K562 (cell line): ENCODE results near the gene CNNM2. TPM values are rescaled to one million over a fixed set of nuclear protein-coding genes. Genes with fewer than 3 reads are reported as not detected.

Experiments used
- ARHGAP35 ChIP-seq: fragments of 450-650 bp; IDR thresholded peaks from 2 replicates; pipeline ENCODE4 v1.6.1; 2018; ENCODE audit not compliant: partially characterized antibody
- RB1 ChIP-seq: fragments of 450-650 bp; IDR thresholded peaks from 2 replicates; pipeline ENCODE4 v1.6.1; 2017; ENCODE audit warnings: low read depth, mild to moderate bottlenecking
- SAFB2 ChIP-seq: fragments of 200-400 bp; formaldehyde crosslinking; IDR thresholded peaks from 2 replicates; pipeline ENCODE4 v1.6.1; 2018; ENCODE audit warnings: borderline replicate concordance, low read length, low read depth, moderate library complexity; ENCODE audit not compliant: severe bottlenecking
- ZNF316 ChIP-seq: fragments of 450-650 bp; IDR thresholded peaks from 2 replicates; pipeline ENCODE4 v1.6.1; 2016
- ZNF764 ChIP-seq: fragments of 250-450 bp; sonication (Bioruptor Pico); IDR thresholded peaks from 2 replicates; pipeline ENCODE4 v1.4.0; 2020; ENCODE audit warnings: low read depth, mild to moderate bottlenecking, moderate library complexity
- polyA plus RNA-seq, 8 experiments: library from polyadenylated mRNA; depleted of rRNA in 4 of 8; stranded (reverse) in 5 of 8; unstranded in 3 of 8; fragments of >200 nt; fragmentation: Nextera tagmentation in 2 of 8; fragmentation: Illumina TruSeq in 1 of 8; extraction: Ambion mirVana in 2 of 8; extraction: Trizol in 1 of 8; gene quantifications; 2 replicates each; pipeline versions ENCODE4 v1.2.1 to v1.2.3, GENCODE V29; 2011 to 2014; ENCODE audit warnings: inconsistent platforms in 1 of 8, missing spikeins in 1 of 8
- total RNA-seq, 7 experiments: library from RNA; depleted of rRNA in 6 of 7; stranded (reverse); fragments of >200 nt in 6 of 7; fragmentation: Illumina TruSeq in 2 of 7; extraction: Trizol in 2 of 7; gene quantifications; 2 replicates each; pipeline versions ENCODE4 v1.2.1 to v1.2.3, GENCODE V29; 2011 to 2021; ENCODE audit warnings: low replicate concordance in 1 of 7
- TF ChIP-seq, protein P1 (sequence below): fragments of 200-600 bp; sonication (generic); IDR thresholded peaks from one replicate; pipeline ENCODE4 v1.6.1; 2012; ENCODE audit warnings: mild to moderate bottlenecking, low read depth, low read length, inconsistent platforms
- TF ChIP-seq, protein P2 (sequence below): fragments of 450-650 bp; conservative IDR thresholded peaks from 2 replicates; pipeline ENCODE4 v1.6.1; 2016; ENCODE audit warnings: missing genetic modification characterization, low read depth, mild to moderate bottlenecking, missing compliant biosample characterization, moderate library complexity
- TF ChIP-seq, protein P3 (sequence below): fragments of 250-450 bp; sonication (Bioruptor Pico); IDR thresholded peaks from 2 replicates; pipeline ENCODE4 v1.9.0; 2021; ENCODE audit warnings: mild to moderate bottlenecking, inconsistent platforms
- TF ChIP-seq, protein P4 (sequence below): fragments of 450-650 bp; conservative IDR thresholded peaks from 2 replicates; pipeline ENCODE4 v1.6.1; 2016; ENCODE audit warnings: missing genetic modification characterization, low read depth, mild to moderate bottlenecking, control low read depth, missing compliant biosample characterization
- TF ChIP-seq, protein P5 (sequence below): fragments of 450-650 bp; formaldehyde crosslinking; IDR thresholded peaks from 2 replicates; pipeline ENCODE4 v1.4.0; 2020; ENCODE audit warnings: mild to moderate bottlenecking, moderate library complexity

The CNNM2 gene
- total and polyA plus RNA-seq, 9 of the 15 experiments (the other 6 are each of a cell fraction or from before 2014, with no cell fraction given): 0.21 to 5.0 (median 1.3) TPM

DNA sequence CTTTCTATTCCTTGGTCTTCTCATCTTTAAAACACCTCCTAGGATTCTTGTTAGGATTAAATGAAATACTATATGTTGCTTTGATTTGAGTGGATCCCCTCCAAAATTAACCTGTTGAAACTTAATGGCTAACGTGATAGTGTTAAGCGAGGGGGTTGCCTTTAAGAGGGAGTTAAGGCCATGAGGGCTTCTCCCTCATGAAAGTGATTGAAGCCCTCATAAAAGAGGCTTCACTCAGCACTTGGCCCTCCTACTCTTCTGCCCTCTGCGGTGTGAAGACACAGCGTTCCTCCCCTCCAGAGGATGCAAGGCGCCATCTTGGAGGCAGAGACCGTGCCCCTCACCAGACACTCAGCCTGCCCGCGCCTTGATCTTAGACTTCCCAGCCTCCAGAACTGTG lies 46.6 kb downstream of the CNNM2 start (continued):
- TF ChIP-seq, protein P1, sequence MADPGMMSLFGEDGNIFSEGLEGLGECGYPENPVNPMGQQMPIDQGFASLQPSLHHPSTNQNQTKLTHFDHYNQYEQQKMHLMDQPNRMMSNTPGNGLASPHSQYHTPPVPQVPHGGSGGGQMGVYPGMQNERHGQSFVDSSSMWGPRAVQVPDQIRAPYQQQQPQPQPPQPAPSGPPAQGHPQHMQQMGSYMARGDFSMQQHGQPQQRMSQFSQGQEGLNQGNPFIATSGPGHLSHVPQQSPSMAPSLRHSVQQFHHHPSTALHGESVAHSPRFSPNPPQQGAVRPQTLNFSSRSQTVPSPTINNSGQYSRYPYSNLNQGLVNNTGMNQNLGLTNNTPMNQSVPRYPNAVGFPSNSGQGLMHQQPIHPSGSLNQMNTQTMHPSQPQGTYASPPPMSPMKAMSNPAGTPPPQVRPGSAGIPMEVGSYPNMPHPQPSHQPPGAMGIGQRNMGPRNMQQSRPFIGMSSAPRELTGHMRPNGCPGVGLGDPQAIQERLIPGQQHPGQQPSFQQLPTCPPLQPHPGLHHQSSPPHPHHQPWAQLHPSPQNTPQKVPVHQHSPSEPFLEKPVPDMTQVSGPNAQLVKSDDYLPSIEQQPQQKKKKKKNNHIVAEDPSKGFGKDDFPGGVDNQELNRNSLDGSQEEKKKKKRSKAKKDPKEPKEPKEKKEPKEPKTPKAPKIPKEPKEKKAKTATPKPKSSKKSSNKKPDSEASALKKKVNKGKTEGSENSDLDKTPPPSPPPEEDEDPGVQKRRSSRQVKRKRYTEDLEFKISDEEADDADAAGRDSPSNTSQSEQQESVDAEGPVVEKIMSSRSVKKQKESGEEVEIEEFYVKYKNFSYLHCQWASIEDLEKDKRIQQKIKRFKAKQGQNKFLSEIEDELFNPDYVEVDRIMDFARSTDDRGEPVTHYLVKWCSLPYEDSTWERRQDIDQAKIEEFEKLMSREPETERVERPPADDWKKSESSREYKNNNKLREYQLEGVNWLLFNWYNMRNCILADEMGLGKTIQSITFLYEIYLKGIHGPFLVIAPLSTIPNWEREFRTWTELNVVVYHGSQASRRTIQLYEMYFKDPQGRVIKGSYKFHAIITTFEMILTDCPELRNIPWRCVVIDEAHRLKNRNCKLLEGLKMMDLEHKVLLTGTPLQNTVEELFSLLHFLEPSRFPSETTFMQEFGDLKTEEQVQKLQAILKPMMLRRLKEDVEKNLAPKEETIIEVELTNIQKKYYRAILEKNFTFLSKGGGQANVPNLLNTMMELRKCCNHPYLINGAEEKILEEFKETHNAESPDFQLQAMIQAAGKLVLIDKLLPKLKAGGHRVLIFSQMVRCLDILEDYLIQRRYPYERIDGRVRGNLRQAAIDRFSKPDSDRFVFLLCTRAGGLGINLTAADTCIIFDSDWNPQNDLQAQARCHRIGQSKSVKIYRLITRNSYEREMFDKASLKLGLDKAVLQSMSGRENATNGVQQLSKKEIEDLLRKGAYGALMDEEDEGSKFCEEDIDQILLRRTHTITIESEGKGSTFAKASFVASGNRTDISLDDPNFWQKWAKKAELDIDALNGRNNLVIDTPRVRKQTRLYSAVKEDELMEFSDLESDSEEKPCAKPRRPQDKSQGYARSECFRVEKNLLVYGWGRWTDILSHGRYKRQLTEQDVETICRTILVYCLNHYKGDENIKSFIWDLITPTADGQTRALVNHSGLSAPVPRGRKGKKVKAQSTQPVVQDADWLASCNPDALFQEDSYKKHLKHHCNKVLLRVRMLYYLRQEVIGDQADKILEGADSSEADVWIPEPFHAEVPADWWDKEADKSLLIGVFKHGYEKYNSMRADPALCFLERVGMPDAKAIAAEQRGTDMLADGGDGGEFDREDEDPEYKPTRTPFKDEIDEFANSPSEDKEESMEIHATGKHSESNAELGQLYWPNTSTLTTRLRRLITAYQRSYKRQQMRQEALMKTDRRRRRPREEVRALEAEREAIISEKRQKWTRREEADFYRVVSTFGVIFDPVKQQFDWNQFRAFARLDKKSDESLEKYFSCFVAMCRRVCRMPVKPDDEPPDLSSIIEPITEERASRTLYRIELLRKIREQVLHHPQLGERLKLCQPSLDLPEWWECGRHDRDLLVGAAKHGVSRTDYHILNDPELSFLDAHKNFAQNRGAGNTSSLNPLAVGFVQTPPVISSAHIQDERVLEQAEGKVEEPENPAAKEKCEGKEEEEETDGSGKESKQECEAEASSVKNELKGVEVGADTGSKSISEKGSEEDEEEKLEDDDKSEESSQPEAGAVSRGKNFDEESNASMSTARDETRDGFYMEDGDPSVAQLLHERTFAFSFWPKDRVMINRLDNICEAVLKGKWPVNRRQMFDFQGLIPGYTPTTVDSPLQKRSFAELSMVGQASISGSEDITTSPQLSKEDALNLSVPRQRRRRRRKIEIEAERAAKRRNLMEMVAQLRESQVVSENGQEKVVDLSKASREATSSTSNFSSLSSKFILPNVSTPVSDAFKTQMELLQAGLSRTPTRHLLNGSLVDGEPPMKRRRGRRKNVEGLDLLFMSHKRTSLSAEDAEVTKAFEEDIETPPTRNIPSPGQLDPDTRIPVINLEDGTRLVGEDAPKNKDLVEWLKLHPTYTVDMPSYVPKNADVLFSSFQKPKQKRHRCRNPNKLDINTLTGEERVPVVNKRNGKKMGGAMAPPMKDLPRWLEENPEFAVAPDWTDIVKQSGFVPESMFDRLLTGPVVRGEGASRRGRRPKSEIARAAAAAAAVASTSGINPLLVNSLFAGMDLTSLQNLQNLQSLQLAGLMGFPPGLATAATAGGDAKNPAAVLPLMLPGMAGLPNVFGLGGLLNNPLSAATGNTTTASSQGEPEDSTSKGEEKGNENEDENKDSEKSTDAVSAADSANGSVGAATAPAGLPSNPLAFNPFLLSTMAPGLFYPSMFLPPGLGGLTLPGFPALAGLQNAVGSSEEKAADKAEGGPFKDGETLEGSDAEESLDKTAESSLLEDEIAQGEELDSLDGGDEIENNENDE: no peak
- TF ChIP-seq ZNF316 (no peak), RB1 (no peak), ARHGAP35 (no peak), SAFB2 (no peak), ZNF764 (CRISPR knock-in tag) (no peak)
- TF ChIP-seq, protein P2, sequence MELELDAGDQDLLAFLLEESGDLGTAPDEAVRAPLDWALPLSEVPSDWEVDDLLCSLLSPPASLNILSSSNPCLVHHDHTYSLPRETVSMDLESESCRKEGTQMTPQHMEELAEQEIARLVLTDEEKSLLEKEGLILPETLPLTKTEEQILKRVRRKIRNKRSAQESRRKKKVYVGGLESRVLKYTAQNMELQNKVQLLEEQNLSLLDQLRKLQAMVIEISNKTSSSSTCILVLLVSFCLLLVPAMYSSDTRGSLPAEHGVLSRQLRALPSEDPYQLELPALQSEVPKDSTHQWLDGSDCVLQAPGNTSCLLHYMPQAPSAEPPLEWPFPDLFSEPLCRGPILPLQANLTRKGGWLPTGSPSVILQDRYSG (tag): no peak
- TF ChIP-seq, protein P3, sequence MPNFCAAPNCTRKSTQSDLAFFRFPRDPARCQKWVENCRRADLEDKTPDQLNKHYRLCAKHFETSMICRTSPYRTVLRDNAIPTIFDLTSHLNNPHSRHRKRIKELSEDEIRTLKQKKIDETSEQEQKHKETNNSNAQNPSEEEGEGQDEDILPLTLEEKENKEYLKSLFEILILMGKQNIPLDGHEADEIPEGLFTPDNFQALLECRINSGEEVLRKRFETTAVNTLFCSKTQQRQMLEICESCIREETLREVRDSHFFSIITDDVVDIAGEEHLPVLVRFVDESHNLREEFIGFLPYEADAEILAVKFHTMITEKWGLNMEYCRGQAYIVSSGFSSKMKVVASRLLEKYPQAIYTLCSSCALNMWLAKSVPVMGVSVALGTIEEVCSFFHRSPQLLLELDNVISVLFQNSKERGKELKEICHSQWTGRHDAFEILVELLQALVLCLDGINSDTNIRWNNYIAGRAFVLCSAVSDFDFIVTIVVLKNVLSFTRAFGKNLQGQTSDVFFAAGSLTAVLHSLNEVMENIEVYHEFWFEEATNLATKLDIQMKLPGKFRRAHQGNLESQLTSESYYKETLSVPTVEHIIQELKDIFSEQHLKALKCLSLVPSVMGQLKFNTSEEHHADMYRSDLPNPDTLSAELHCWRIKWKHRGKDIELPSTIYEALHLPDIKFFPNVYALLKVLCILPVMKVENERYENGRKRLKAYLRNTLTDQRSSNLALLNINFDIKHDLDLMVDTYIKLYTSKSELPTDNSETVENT (CRISPR knock-in tag): no peak
- TF ChIP-seq, protein P4, sequence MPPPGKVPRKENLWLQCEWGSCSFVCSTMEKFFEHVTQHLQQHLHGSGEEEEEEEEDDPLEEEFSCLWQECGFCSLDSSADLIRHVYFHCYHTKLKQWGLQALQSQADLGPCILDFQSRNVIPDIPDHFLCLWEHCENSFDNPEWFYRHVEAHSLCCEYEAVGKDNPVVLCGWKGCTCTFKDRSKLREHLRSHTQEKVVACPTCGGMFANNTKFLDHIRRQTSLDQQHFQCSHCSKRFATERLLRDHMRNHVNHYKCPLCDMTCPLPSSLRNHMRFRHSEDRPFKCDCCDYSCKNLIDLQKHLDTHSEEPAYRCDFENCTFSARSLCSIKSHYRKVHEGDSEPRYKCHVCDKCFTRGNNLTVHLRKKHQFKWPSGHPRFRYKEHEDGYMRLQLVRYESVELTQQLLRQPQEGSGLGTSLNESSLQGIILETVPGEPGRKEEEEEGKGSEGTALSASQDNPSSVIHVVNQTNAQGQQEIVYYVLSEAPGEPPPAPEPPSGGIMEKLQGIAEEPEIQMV (tag): no peak
- TF ChIP-seq, protein P5, sequence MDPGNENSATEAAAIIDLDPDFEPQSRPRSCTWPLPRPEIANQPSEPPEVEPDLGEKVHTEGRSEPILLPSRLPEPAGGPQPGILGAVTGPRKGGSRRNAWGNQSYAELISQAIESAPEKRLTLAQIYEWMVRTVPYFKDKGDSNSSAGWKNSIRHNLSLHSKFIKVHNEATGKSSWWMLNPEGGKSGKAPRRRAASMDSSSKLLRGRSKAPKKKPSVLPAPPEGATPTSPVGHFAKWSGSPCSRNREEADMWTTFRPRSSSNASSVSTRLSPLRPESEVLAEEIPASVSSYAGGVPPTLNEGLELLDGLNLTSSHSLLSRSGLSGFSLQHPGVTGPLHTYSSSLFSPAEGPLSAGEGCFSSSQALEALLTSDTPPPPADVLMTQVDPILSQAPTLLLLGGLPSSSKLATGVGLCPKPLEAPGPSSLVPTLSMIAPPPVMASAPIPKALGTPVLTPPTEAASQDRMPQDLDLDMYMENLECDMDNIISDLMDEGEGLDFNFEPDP: no peak
